Ishikawa (cell line): ENCODE measurements around the gene ATG7.

Experiments
- CREB1 ChIP-seq: IDR thresholded peaks from 2 replicates; pipeline ENCODE4 v1.6.1; 2012; ENCODE audit warnings: low read depth
- FOXM1 ChIP-seq: IDR thresholded peaks from 2 replicates; pipeline ENCODE4 v1.6.1; 2012; ENCODE audit warnings: low read depth, borderline replicate concordance
- RAD21 ChIP-seq: IDR thresholded peaks from 2 replicates; pipeline ENCODE4 v1.6.1; 2012; ENCODE audit warnings: low read depth
- TAF1 ChIP-seq: IDR thresholded peaks from 2 replicates; pipeline ENCODE4 v1.6.1; 2012; ENCODE audit warnings: low read depth, mild to moderate bottlenecking

- TF ChIP-seq RAD21: no peak
- no peak for TF ChIP-seq FOXM1
- no peak for TF ChIP-seq CREB1
- TF ChIP-seq TAF1: no peak
These were observed 120.0 kb downstream of the ATG7 start for GRCh38 chr3:11392014-11392859.
